PC-3 (cell line): Measurements from ENCODE around the gene AUH. TPM values are rescaled to one million over a fixed set of nuclear protein-coding genes. Genes with fewer than 3 reads are reported as not detected.
A peak's percentile ranks its signal among the peaks of the same experiment; 100 is the strongest.

Experiments
- ATAC-seq: fragments of 200-7000 bp; cut with Tn5 transposase; 2 replicates; pipeline ENCODE4 v1.9.1; 2020; ENCODE audit warnings: mild to moderate bottlenecking, moderate library complexity
- BruUV-seq: library from RNA; stranded (reverse); fragments of 400-500 nt; replicated peaks from 2 replicates; lab custom pipeline; 2021; lab: Mats Ljungman, UMichigan
- CTCF ChIA-PET: fragments of 300-600 bp; sonication (Branson Sonifier 250); formaldehyde crosslinking; loops from one replicate; lab custom pipeline; 2022; ENCODE audit warnings: antibody characterized with exemption; lab: Charles Lee
- POLR2A ChIA-PET: fragments of 300-600 bp; sonication (Branson Sonifier 250); formaldehyde crosslinking; loops from one replicate; lab custom pipeline; 2022; ENCODE audit warnings: antibody characterized with exemption; ENCODE audit not compliant: unreplicated experiment; lab: Charles Lee
- DNase-seq: peaks from one replicate; pipeline ENCODE4 v3.0.0-alpha.2; 2015
- H2AFZ ChIP-seq: fragments of 300-600 bp; sonication (generic); 2 replicates; pipeline ENCODE4 v1.6.0; 2016; ENCODE audit warnings: antibody characterized with exemption, low read length
- H3F3A ChIP-seq: fragments of 300-600 bp; sonication (generic); one replicate; pipeline ENCODE4 v1.6.0; 2017; ENCODE audit warnings: antibody characterized with exemption, low read length, control low read depth, mild to moderate bottlenecking; ENCODE audit not compliant: unreplicated experiment
- H3K27ac ChIP-seq: fragments of 300-600 bp; sonication (generic); 2 replicates; pipeline ENCODE4 v1.5.1; 2016; ENCODE audit warnings: mild to moderate bottlenecking, low read length
- H3K27me3 ChIP-seq: fragments of 300-600 bp; sonication (generic); 2 replicates; pipeline ENCODE4 v1.6.1; 2016; ENCODE audit warnings: low read length, mixed read lengths
- H3K36me3 ChIP-seq: fragments of 300-600 bp; sonication (generic); 2 replicates; pipeline ENCODE4 v1.6.1; 2016; ENCODE audit warnings: low read depth, mixed run types, low read length, mixed read lengths
- H3K4me1 ChIP-seq: fragments of 300-600 bp; sonication (generic); 2 replicates; pipeline ENCODE4 v1.5.1; 2016; ENCODE audit warnings: low read length; ENCODE audit not compliant: insufficient read depth
- H3K4me2 ChIP-seq: fragments of 300-600 bp; sonication (generic); 2 replicates; pipeline ENCODE4 v1.6.0; 2016; ENCODE audit warnings: low read length
- H3K4me3 ChIP-seq: fragments of 300-600 bp; sonication (generic); 2 replicates; pipeline ENCODE4 v1.5.1; 2016; ENCODE audit warnings: mild to moderate bottlenecking, low read length, mixed read lengths
- H3K79me2 ChIP-seq: fragments of 300-600 bp; sonication (generic); 2 replicates; pipeline ENCODE4 v1.6.1; 2017; ENCODE audit warnings: low read length, mixed read lengths
- H3K9ac ChIP-seq: fragments of 300-600 bp; sonication (generic); 2 replicates; pipeline ENCODE4 v1.6.0; 2016; ENCODE audit warnings: mild to moderate bottlenecking, low read length
- H3K9me2 ChIP-seq: fragments of 300-600 bp; sonication (generic); replicated peaks from 2 replicates; pipeline ENCODE4 v1.6.1; 2016; ENCODE audit warnings: mixed run types, low read length, mixed read lengths
- H3K9me3 ChIP-seq: fragments of 300-600 bp; sonication (generic); 2 replicates; pipeline ENCODE4 v1.6.1; 2016; ENCODE audit warnings: low read length, mixed read lengths
- H4K20me1 ChIP-seq: fragments of 300-600 bp; sonication (generic); 2 replicates; pipeline ENCODE4 v1.6.1; 2016; ENCODE audit warnings: low read length, mixed read lengths
- CTCF ChIP-seq: fragments of 300-600 bp; sonication (generic); conservative IDR thresholded peaks from 2 replicates; pipeline ENCODE4 v1.5.1; 2017; ENCODE audit warnings: antibody characterized with exemption, low read depth, mild to moderate bottlenecking, low read length
- EZH2 ChIP-seq: fragments of 300-600 bp; sonication (generic); IDR thresholded peaks from one replicate; pipeline ENCODE4 v1.6.1; 2017; ENCODE audit warnings: antibody characterized with exemption, mild to moderate bottlenecking, low read length; ENCODE audit not compliant: unreplicated experiment
- EZH2phosphoT487 ChIP-seq: fragments of 300-600 bp; sonication (generic); IDR thresholded peaks from 2 replicates; pipeline ENCODE4 v1.6.1; 2018; ENCODE audit warnings: mild to moderate bottlenecking, antibody characterized with exemption, low read length, borderline replicate concordance
- intact Hi-C: fragments of 100-400 bp; cut with micrococcal nuclease; formaldehyde crosslinking; loops from 2 replicates; pipeline ENCODE4 v1.9.0; 2023
- total RNA-seq: library from RNA; depleted of rRNA; stranded (reverse); fragments of >200 nt; gene quantifications from 2 replicates; pipeline ENCODE4 v1.2.3, GENCODE V29; 2014

The AUH gene
- total RNA-seq, 1 experiment from 2014 or later, result 30.4 TPM

GRCh38 chr9:91302831-91303230, 58.9 kb downstream of the AUH start:
- peak; percentile 89 for DNase-seq
- ChIA-PET CTCF (no interaction called here), POLR2A (no interaction called here)
- intact Hi-C loops, result loop anchor here (2.0 to 5.0 kb wide), 2 partner anchors 46 to 119 kb away; partner anchors contain the start of gene NFIL3
- no peak for TF ChIP-seq EZH2
- no peak for TF ChIP-seq CTCF
- TF ChIP-seq EZH2phosphoT487, result no peak
- no TSS peak for BruUV-seq
- Histone ChIP-seq H3K9ac (peak overlapping the region; percentile 41), H3K27me3 (no peaks in the 10 kb centered on the region), H3K27ac (peak overlapping the region; percentile 82), H2AFZ (no peak overlapping the region), H3K9me3 (no peaks in the 10 kb centered on the region), H4K20me1 (no peaks in the 10 kb centered on the region), H3K9me2 (no peaks in the 10 kb centered on the region), H3K36me3 (no peaks in the 10 kb centered on the region), H3K79me2 (no peaks in the 10 kb centered on the region), H3K4me1 (peaks cover 31% of the 10 kb centered on the region), H3K4me2 (peak overlapping the region; percentile 83), H3F3A (no peaks in the 10 kb centered on the region), H3K4me3 (peak overlapping the region; percentile 56)
- ATAC-seq, result peak; percentile 90

DNA sequence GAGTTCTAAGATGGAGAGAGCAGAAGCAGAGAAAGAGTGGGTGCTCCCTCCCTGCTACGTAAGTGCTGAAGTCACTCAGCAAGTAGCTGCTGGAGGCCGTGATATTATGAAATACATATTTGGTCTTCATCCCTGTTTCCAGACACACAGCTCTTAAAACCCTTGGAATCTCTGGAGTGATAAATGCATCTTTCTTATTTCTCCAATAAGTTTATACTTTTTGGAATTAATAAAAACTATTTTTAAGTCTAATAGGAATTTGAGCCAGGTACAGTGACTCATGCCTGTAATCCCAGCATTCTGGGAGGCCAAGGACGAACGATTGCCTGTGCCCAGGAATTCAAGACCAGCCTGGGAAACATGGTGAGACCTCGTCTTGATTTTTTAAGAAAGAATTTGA, 60.6 kb downstream of the AUH start:
- DNase-seq, result peak; percentile 35
- ChIA-PET CTCF (no interaction called here), POLR2A (no interaction called here)
- peak overlapping the region; percentile 38; the same call in 1 of the 2 replicates for H3K9ac ChIP-seq
- no peaks in the 10 kb centered on the region for H3K9me3 ChIP-seq
- H3K9me2 ChIP-seq, result no peaks in the 10 kb centered on the region
- BruUV-seq, result no TSS peak
- 0 out of 2 replicates have a peak overlapping the region, but pooled peaks have one; percentile 21 for H3K4me3 ChIP-seq
- 0 out of 2 replicates have a peak overlapping the region, but pooled peaks have one; percentile 26 for H2AFZ ChIP-seq
- H3K36me3 ChIP-seq, result no peaks in the 10 kb centered on the region
- TF ChIP-seq EZH2phosphoT487 (no peak), CTCF (no peak), EZH2 (no peak)
- H3K27ac ChIP-seq, result peak overlapping the region; percentile 61
- no peak for ATAC-seq
- intact Hi-C loops, result loop anchor here (5.0 kb wide), 1 partner anchor 121 kb away; the partner anchor contains the start of gene NFIL3
- peak overlapping the region; percentile 41; the same call in 1 of the 2 replicates for H3K4me2 ChIP-seq
- peaks cover 31% of the 10 kb centered on the region for H3K4me1 ChIP-seq
- no peaks in the 10 kb centered on the region for H4K20me1 ChIP-seq
- no peaks in the 10 kb centered on the region for H3K79me2 ChIP-seq
- H3K27me3 ChIP-seq, result no peaks in the 10 kb centered on the region
- H3F3A ChIP-seq, result no peaks in the 10 kb centered on the region

DNA sequence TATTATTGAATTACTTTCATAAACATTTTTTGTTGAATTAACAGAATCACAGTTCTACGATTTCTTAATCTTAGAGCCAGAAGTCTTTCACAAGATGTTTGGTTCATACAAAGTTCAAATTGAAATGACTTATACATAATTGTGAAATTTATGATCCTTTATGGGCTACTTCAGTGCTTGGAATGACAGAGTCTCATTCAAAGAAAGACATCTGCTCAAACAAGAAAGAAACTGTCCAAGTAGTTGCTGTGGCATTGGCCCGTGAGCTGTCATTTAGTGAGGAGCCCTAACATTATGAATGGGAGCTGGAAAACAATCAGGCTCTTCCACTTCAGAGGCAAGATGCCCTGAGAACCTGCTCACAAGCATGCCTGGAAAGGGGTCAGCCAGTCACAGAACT, 63.4 kb downstream of the AUH start:
- ChIA-PET POLR2A (no interaction called here), CTCF (no interaction called here)
- Histone ChIP-seq H2AFZ (no peak overlapping the region), H3K4me1 (peaks cover 21% of the 10 kb centered on the region), H3K79me2 (no peaks in the 10 kb centered on the region), H3K9ac (no peak overlapping the region), H3K4me3 (no peak overlapping the region), H3F3A (no peaks in the 10 kb centered on the region), H3K36me3 (no peaks in the 10 kb centered on the region; the same call in 1 of the 2 replicates), H3K27me3 (no peaks in the 10 kb centered on the region), H3K4me2 (no peak overlapping the region), H3K27ac (no peak overlapping the region), H3K9me3 (no peaks in the 10 kb centered on the region), H4K20me1 (no peaks in the 10 kb centered on the region), H3K9me2 (no peaks in the 10 kb centered on the region)
- TF ChIP-seq EZH2phosphoT487, result no peak
- TF ChIP-seq CTCF, result no peak
- no peak for TF ChIP-seq EZH2
- ATAC-seq (no peak), DNase-seq (no peak)
- intact Hi-C loops, result no loop called here
- no TSS peak for BruUV-seq
